ENCODE measurements around the gene FRMD8. TPM values are rescaled to one million over a fixed set of nuclear protein-coding genes. Genes with fewer than 3 reads are reported as not detected.
A peak's percentile ranks its signal among the peaks of the same experiment; 100 is the strongest.

Gene FRMD8
- total and polyA plus RNA-seq, 2 donors (not counting 3 experiments of a cell fraction or from before 2014, with no cell fraction given) = 36.4 to 53.9 TPM

- H3K9me1 ChIP-seq (replicated peaks; ENCODE audit: control insufficient read depth, extremely low read depth, insufficient read depth, low read length) = no peaks in the 10 kb centered on the region
- H3K9me3 ChIP-seq (replicated peaks; ENCODE audit: control insufficient read depth, insufficient read depth, low read length) = no peaks in the 10 kb centered on the region
- H3K27me3 ChIP-seq (ENCODE audit: control insufficient read depth in 2 of 2, insufficient read depth in 2 of 2, low read length in 2 of 2) = no peaks in the 10 kb centered on the region
- peak overlapping the region; percentile 68 for H3K4me2 ChIP-seq (ENCODE audit: insufficient read depth, low read length)
- intact Hi-C loops (cut with micrococcal nuclease) = loop anchor here (1.0 to 10.0 kb wide), 2 partner anchors 36 to 54 kb away; partner anchors contain the start of gene SLC25A45
- peak overlapping the region; percentile 99 for H3K27ac ChIP-seq (ENCODE audit: insufficient read depth, low read depth, low read length)
- no peak overlapping the region for H2AFZ ChIP-seq (ENCODE audit: low read depth, low read length)
- H3K36me3 ChIP-seq (ENCODE audit: control insufficient read depth in 2 of 2, extremely low read depth in 1 of 2, insufficient read depth in 2 of 2, low read length in 2 of 2) = peaks cover 0 to 5% of the 10 kb centered on the region in 2 experiments
- CTCF ChIA-PET = interaction anchor here (1.1 to 4.8 kb wide), 4 partner anchors 37 to 175 kb away, joined by 3 to 105 read pairs (median 21); partner anchors contain the start of gene SLC25A45
- no peak for FAIRE-seq
- BruUV-seq (replicated peaks) = no TSS peak
- H3K4me3 ChIP-seq (replicated peaks in 1 of 3; ENCODE audit: insufficient read depth in 1 of 3, low read depth in 1 of 3, low read length in 3 of 3) = no peak overlapping the region
- dilution Hi-C loops (cut with MboI; ENCODE audit: extremely low pct_ligation_motif_present, low sequenced_read_pairs) = no loop called here
- H4K20me1 ChIP-seq (replicated peaks; ENCODE audit: control insufficient read depth, extremely low read depth, insufficient read depth, low read length) = no peaks in the 10 kb centered on the region
- H3K9ac ChIP-seq (replicated peaks; ENCODE audit: extremely low read depth, insufficient read depth, low read length) = peak overlapping the region; percentile 98
- TF ChIP-seq CTCF (IDR thresholded peaks at IDR 0.05; ENCODE audit: extremely low read depth in 1 of 2, insufficient read depth in 1 of 2, low read depth in 1 of 2, low read length in 2 of 2) = no peak
- H3K79me2 ChIP-seq (ENCODE audit: control insufficient read depth, insufficient read depth, low read length) = peaks cover 37% of the 10 kb centered on the region
- POLR2A ChIA-PET = interaction anchor here (2.0 to 10.0 kb wide), 4 partner anchors 11 to 88 kb away, joined by 8 to 127 read pairs (median 16); no protein-coding TSS in a partner anchor
- peaks cover 55% of the 10 kb centered on the region for H3K4me1 ChIP-seq (ENCODE audit: control insufficient read depth, extremely low read depth, insufficient read depth, low read length)
- no peak for DNase-seq (ENCODE audit: low read depth, low spot score)
Measured at GRCh38 chr11:65418431-65418680, 31.9 kb downstream of the FRMD8 start.

- Histone ChIP-seq H3K4me2 (ENCODE audit: insufficient read depth, low read length) (peak overlapping the region; percentile 68), H3K4me3 (replicated peaks in 1 of 3; ENCODE audit: insufficient read depth in 1 of 3, low read depth in 1 of 3, low read length in 3 of 3) (peak overlapping the region in 1 of 3 experiments; percentile 27), H3K36me3 (ENCODE audit: control insufficient read depth in 2 of 2, extremely low read depth in 1 of 2, insufficient read depth in 2 of 2, low read length in 2 of 2) (peaks cover 0 to 1% of the 10 kb centered on the region in 2 experiments), H2AFZ (ENCODE audit: low read depth, low read length) (no peak overlapping the region), H3K27ac (ENCODE audit: insufficient read depth, low read depth, low read length) (peak overlapping the region; percentile 99), H3K9me1 (replicated peaks; ENCODE audit: control insufficient read depth, extremely low read depth, insufficient read depth, low read length) (no peaks in the 10 kb centered on the region), H3K9me3 (replicated peaks; ENCODE audit: control insufficient read depth, insufficient read depth, low read length) (no peaks in the 10 kb centered on the region), H3K27me3 (ENCODE audit: control insufficient read depth in 2 of 2, insufficient read depth in 2 of 2, low read length in 2 of 2) (no peaks in the 10 kb centered on the region), H3K4me1 (ENCODE audit: control insufficient read depth, extremely low read depth, insufficient read depth, low read length) (peaks cover 55% of the 10 kb centered on the region), H4K20me1 (replicated peaks; ENCODE audit: control insufficient read depth, extremely low read depth, insufficient read depth, low read length) (no peaks in the 10 kb centered on the region), H3K9ac (replicated peaks; ENCODE audit: extremely low read depth, insufficient read depth, low read length) (peak overlapping the region; percentile 98), H3K79me2 (ENCODE audit: control insufficient read depth, insufficient read depth, low read length) (peaks cover 42% of the 10 kb centered on the region)
- no TSS peak for BruUV-seq (replicated peaks)
- DNase-seq (ENCODE audit: low read depth, low spot score) (peak; percentile 97), FAIRE-seq (peak; percentile 99)
- ChIA-PET POLR2A (interaction anchor here (1.1 to 10.0 kb wide), 9 partner anchors 9 to 88 kb away, joined by 3 to 127 read pairs (median 11); partner anchors contain the start of gene MALAT1), CTCF (interaction anchor here (1.1 to 4.8 kb wide), 6 partner anchors 11 to 175 kb away, joined by 3 to 38 read pairs (median 4); partner anchors contain the start of gene SLC25A45)
- peak; percentile 38 for TF ChIP-seq FOS (IDR thresholded peaks at IDR 0.05; ENCODE audit: borderline replicate concordance, insufficient read depth, low read length)
- TF ChIP-seq MAX (IDR thresholded peaks at IDR 0.05; ENCODE audit: insufficient read depth, insufficient read length) = peak; percentile 86
- TF ChIP-seq JUN (IDR thresholded peaks at IDR 0.05; ENCODE audit: borderline replicate concordance, insufficient read depth, insufficient read length, low read depth) = no peak
- intact Hi-C loops (cut with micrococcal nuclease) = loop anchor here (1.0 to 10.0 kb wide), 3 partner anchors 37 to 54 kb away; partner anchors contain the start of gene SLC25A45
- dilution Hi-C loops (cut with MboI; ENCODE audit: extremely low pct_ligation_motif_present, low sequenced_read_pairs) = no loop called here
Measured at GRCh38 chr11:65418681-65419459, 32.4 kb downstream of the FRMD8 start.
